Cardiac muscle cell (in vitro differentiated cells and primary cell): ENCODE measurements around the gene CKMT2. TPM values are rescaled to one million over a fixed set of nuclear protein-coding genes. Genes with fewer than 3 reads are reported as not detected.
A peak's percentile ranks its signal among the peaks of the same experiment; 100 is the strongest.

Experiments used
- DNase-seq, 2 donors: peaks; one replicate each; pipeline versions ENCODE4 v3.0.0 to v3.0.0-alpha.2; 2010 to 2017; ENCODE audit warnings: low read depth in 1 of 2, low spot score in 1 of 2
- H3K27ac ChIP-seq: fragments of 200-600 bp; sonication (generic); 2 replicates; pipeline ENCODE4 v1.5.1; 2016
- H3K27me3 ChIP-seq: fragments of 200-600 bp; sonication (generic); 2 replicates; pipeline ENCODE4 v1.6.0; 2016; ENCODE audit warnings: control low read depth
- H3K36me3 ChIP-seq: fragments of 200-600 bp; sonication (generic); 2 replicates; pipeline ENCODE4 v1.5.1; 2016; ENCODE audit warnings: control low read depth
- H3K4me1 ChIP-seq: fragments of 200-600 bp; sonication (generic); 2 replicates; pipeline ENCODE4 v1.8.1; 2017; ENCODE audit warnings: low read depth, mild to moderate bottlenecking, mixed run types
- H3K4me3 ChIP-seq: fragments of 200-600 bp; sonication (generic); 2 replicates; pipeline ENCODE4 v1.5.1; 2016; ENCODE audit warnings: mild to moderate bottlenecking
- H3K9me3 ChIP-seq: fragments of 200-600 bp; sonication (generic); 2 replicates; pipeline ENCODE4 v1.5.1; 2017; ENCODE audit warnings: low read depth, mild to moderate bottlenecking, control low read depth
- CTCF ChIP-seq: IDR thresholded peaks from 2 replicates; pipeline ENCODE4 v1.5.1; 2012; ENCODE audit warnings: low read depth, mild to moderate bottlenecking, low read length
- polyA plus RNA-seq: library from polyadenylated mRNA; unstranded; fragments of >200 nt; fragmentation: Nextera tagmentation; extraction: Ambion mirVana; gene quantifications from 2 replicates; pipeline ENCODE4 v1.2.1, GENCODE V29; 2016
- total RNA-seq: library from RNA; depleted of rRNA; stranded (reverse); fragments of >200 nt; gene quantifications from 2 replicates; pipeline ENCODE4 v1.2.3, GENCODE V29; 2016

Gene CKMT2
- total and polyA plus RNA-seq, 2 experiments from 2014 or later, result 37.1 to 62.6 TPM

- Histone ChIP-seq H3K4me3 (no peak overlapping the region), H3K9me3 (no peaks in the 10 kb centered on the region), H3K27me3 (no peaks in the 10 kb centered on the region), H3K4me1 (peaks cover 43% of the 10 kb centered on the region), H3K36me3 (no peaks in the 10 kb centered on the region), H3K27ac (peak overlapping the region; percentile 77)
- no peak for TF ChIP-seq CTCF
- DNase-seq, result peak in 1 of 2 donors; percentile 38
Observed at GRCh38 chr5:81235287-81236072, 2.4 kb downstream of the CKMT2 start.

GRCh38 chr5:81238460-81238859 lies 5.3 kb downstream of the CKMT2 start:
- Histone ChIP-seq H3K36me3 (no peaks in the 10 kb centered on the region), H3K4me3 (no peak overlapping the region)

GRCh38 chr5:81239613-81240012 lies 6.5 kb downstream of the CKMT2 start:
- peaks cover 11% of the 10 kb centered on the region for H3K4me1 ChIP-seq
- no peak for TF ChIP-seq CTCF
- no peaks in the 10 kb centered on the region for H3K9me3 ChIP-seq
- peak overlapping the region; percentile 9 for H3K27ac ChIP-seq
- H3K4me3 ChIP-seq, result no peak overlapping the region
- no peaks in the 10 kb centered on the region for H3K27me3 ChIP-seq
- no peaks in the 10 kb centered on the region for H3K36me3 ChIP-seq
- DNase-seq, result peak in 1 of 2 donors; percentile 17

More at GRCh38 chr5:81238460-81238859, 5.3 kb downstream of the CKMT2 start:
- peaks cover 23% of the 10 kb centered on the region for H3K4me1 ChIP-seq
- no peaks in the 10 kb centered on the region for H3K27me3 ChIP-seq
- no peaks in the 10 kb centered on the region for H3K9me3 ChIP-seq
- DNase-seq, result no peak
- H3K27ac ChIP-seq, result peak overlapping the region; percentile 19
- no peak for TF ChIP-seq CTCF

GRCh38 chr5:81241001-81241400 lies 7.9 kb downstream of the CKMT2 start:
- Histone ChIP-seq H3K4me1 (peaks cover 7% of the 10 kb centered on the region), H3K36me3 (no peaks in the 10 kb centered on the region), H3K27me3 (no peaks in the 10 kb centered on the region), H3K27ac (no peak overlapping the region), H3K9me3 (no peaks in the 10 kb centered on the region), H3K4me3 (no peak overlapping the region)
- DNase-seq, result no peak
- no peak for TF ChIP-seq CTCF

- H3K4me3 ChIP-seq, result no peak overlapping the region
- DNase-seq, result no peak
- no peaks in the 10 kb centered on the region for H3K27me3 ChIP-seq
- no peak for TF ChIP-seq CTCF
- H3K4me1 ChIP-seq, result peaks cover 16% of the 10 kb centered on the region
- H3K36me3 ChIP-seq, result no peaks in the 10 kb centered on the region
- no peak overlapping the region for H3K27ac ChIP-seq
- H3K9me3 ChIP-seq, result no peaks in the 10 kb centered on the region
Observed at GRCh38 chr5:81241961-81242648, 9.0 kb downstream of the CKMT2 start.
